Measurements from ENCODE around the gene RP2.

Gene RP2

DNA sequence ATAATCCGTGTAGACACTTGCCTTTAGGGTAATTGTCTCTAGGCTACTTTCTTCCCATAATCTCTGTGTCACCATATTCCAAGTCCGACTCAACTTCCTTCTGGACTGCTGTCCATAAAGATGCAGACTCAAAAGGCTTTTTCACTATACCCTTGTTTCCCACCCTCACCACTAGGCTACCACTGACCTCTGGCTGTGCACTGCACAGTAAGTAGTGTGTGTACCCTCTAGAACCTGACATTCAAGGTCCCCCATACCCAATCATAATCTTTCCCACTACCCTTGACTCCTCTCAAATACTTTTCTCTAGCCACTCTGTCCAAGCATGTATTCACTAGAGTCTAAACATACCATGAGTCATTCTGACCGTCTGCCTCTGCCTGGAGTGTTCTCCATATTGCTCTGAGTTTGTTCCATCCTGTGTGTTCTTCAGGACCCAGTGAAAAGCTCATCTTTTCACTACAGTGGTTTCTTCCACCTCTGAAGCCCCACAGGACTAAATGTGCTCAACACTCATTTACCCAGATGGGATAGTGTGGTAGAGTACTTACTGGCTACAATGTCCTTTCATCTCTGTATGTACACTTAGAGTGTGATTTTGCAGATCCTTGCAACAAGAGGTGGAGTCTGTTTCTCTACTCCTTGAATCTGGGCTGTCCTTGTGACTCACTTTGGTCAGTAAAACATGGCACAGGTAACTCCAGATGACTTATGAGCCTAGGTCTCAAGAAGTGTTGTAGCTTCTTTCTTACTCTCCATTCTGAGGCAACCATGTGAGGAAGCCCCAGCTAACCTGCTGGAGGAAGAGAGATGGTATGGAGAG is 92.8 kb downstream of the RP2 start:
- no peak for TF ChIP-seq CEBPB (IDR thresholded peaks at IDR 0.05)
- TF ChIP-seq RAD21 (IDR thresholded peaks at IDR 0.05; ENCODE audit: low read depth): no peak
- TF ChIP-seq FOXM1 (IDR thresholded peaks at IDR 0.05; ENCODE audit: borderline replicate concordance, low read depth): no peak
- no peak for TF ChIP-seq EP300 (IDR thresholded peaks at IDR 0.05; ENCODE audit: borderline replicate concordance)
- TF ChIP-seq, protein P1, sequence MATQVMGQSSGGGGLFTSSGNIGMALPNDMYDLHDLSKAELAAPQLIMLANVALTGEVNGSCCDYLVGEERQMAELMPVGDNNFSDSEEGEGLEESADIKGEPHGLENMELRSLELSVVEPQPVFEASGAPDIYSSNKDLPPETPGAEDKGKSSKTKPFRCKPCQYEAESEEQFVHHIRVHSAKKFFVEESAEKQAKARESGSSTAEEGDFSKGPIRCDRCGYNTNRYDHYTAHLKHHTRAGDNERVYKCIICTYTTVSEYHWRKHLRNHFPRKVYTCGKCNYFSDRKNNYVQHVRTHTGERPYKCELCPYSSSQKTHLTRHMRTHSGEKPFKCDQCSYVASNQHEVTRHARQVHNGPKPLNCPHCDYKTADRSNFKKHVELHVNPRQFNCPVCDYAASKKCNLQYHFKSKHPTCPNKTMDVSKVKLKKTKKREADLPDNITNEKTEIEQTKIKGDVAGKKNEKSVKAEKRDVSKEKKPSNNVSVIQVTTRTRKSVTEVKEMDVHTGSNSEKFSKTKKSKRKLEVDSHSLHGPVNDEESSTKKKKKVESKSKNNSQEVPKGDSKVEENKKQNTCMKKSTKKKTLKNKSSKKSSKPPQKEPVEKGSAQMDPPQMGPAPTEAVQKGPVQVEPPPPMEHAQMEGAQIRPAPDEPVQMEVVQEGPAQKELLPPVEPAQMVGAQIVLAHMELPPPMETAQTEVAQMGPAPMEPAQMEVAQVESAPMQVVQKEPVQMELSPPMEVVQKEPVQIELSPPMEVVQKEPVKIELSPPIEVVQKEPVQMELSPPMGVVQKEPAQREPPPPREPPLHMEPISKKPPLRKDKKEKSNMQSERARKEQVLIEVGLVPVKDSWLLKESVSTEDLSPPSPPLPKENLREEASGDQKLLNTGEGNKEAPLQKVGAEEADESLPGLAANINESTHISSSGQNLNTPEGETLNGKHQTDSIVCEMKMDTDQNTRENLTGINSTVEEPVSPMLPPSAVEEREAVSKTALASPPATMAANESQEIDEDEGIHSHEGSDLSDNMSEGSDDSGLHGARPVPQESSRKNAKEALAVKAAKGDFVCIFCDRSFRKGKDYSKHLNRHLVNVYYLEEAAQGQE (IDR thresholded peaks at IDR 0.05; ENCODE audit: low read depth): no peak
- TF ChIP-seq TEAD4 (IDR thresholded peaks at IDR 0.05): no peak
- TF ChIP-seq, protein P2, sequence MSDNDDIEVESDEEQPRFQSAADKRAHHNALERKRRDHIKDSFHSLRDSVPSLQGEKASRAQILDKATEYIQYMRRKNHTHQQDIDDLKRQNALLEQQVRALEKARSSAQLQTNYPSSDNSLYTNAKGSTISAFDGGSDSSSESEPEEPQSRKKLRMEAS (IDR thresholded peaks at IDR 0.05): no peak
- TF ChIP-seq ZBTB7A (IDR thresholded peaks at IDR 0.05; ENCODE audit: low read depth): no peak
